Measurements from ENCODE around the gene PNPLA5. TPM values are rescaled to one million over a fixed set of nuclear protein-coding genes. Genes with fewer than 3 reads are reported as not detected.
A peak's percentile ranks its signal among the peaks of the same experiment; 100 is the strongest.

The PNPLA5 gene
- total RNA-seq, 1 donor from 2014 or later: not detected

GRCh38 chr22:43883012-43883661 is 8.7 kb downstream of the PNPLA5 start:
- peak; percentile 76 for TF ChIP-seq CTCF (conservative IDR thresholded peaks at IDR 0.05; ENCODE audit: low read depth, low read length)
- DNase-seq (ENCODE audit: low read depth): peak; percentile 19
- H3K4me3 ChIP-seq (ENCODE audit: low read depth, low read length): no peak overlapping the region

- DNase-seq (ENCODE audit: low read depth): no peak
- H3K4me3 ChIP-seq (ENCODE audit: low read depth, low read length): no peak overlapping the region
- TF ChIP-seq CTCF (conservative IDR thresholded peaks at IDR 0.05; ENCODE audit: low read depth, low read length): no peak
Observed at GRCh38 chr22:43882122-43882767, 9.6 kb downstream of the PNPLA5 start.

- no peak for TF ChIP-seq CTCF (conservative IDR thresholded peaks at IDR 0.05; ENCODE audit: low read depth, low read length)
- H3K4me3 ChIP-seq (ENCODE audit: low read depth, low read length): no peak overlapping the region
- no peak for DNase-seq (ENCODE audit: low read depth)
Observed at GRCh38 chr22:43881091-43882061, 10.4 kb downstream of the PNPLA5 start.

GRCh38 chr22:43880541-43880991 is 11.2 kb downstream of the PNPLA5 start:
- no peak for TF ChIP-seq CTCF (conservative IDR thresholded peaks at IDR 0.05; ENCODE audit: low read depth, low read length)
- H3K4me3 ChIP-seq (ENCODE audit: low read depth, low read length): no peak overlapping the region
- no peak for DNase-seq (ENCODE audit: low read depth)

GRCh38 chr22:43879901-43880540 is 11.8 kb downstream of the PNPLA5 start:
- no peak for TF ChIP-seq CTCF (conservative IDR thresholded peaks at IDR 0.05; ENCODE audit: low read depth, low read length)
- DNase-seq (ENCODE audit: low read depth): no peak
- H3K4me3 ChIP-seq (ENCODE audit: low read depth, low read length): no peak overlapping the region

GRCh38 chr22:43878831-43879550 is 12.8 kb downstream of the PNPLA5 start:
- TF ChIP-seq CTCF (conservative IDR thresholded peaks at IDR 0.05; ENCODE audit: low read depth, low read length): no peak
- no peak for DNase-seq (ENCODE audit: low read depth)
- H3K4me3 ChIP-seq (ENCODE audit: low read depth, low read length): no peak overlapping the region
